Astrocyte of the cerebellum (primary cell): ENCODE results near the gene MTIF2.
"Not testable (repeated sequence)": the region's sequence is repeated elsewhere in the genome, so short reads cannot be mapped to it uniquely, and the experiment has no call there.

Source experiments
- DNase-seq: peaks from one replicate; pipeline ENCODE4 v3.0.0-alpha.2; 2011; ENCODE audit warnings: low read depth
- H3K4me3 ChIP-seq: 2 replicates; pipeline ENCODE4 v1.5.1; 2011; ENCODE audit warnings: mild to moderate bottlenecking, low read depth, low read length, moderate library complexity
- in situ Hi-C: cut with HindIII; loops from 2 replicates; pipeline ENCODE4 v1.10.0; 2017; ENCODE audit warnings: low sequenced_read_pairs
- TF ChIP-seq, protein P1 (sequence below): IDR thresholded peaks from 2 replicates; pipeline ENCODE4 v1.5.1; 2012; ENCODE audit warnings: low read length, low read depth, moderate library complexity, mild to moderate bottlenecking; ENCODE audit errors: missing control alignments

Gene MTIF2

DNA sequence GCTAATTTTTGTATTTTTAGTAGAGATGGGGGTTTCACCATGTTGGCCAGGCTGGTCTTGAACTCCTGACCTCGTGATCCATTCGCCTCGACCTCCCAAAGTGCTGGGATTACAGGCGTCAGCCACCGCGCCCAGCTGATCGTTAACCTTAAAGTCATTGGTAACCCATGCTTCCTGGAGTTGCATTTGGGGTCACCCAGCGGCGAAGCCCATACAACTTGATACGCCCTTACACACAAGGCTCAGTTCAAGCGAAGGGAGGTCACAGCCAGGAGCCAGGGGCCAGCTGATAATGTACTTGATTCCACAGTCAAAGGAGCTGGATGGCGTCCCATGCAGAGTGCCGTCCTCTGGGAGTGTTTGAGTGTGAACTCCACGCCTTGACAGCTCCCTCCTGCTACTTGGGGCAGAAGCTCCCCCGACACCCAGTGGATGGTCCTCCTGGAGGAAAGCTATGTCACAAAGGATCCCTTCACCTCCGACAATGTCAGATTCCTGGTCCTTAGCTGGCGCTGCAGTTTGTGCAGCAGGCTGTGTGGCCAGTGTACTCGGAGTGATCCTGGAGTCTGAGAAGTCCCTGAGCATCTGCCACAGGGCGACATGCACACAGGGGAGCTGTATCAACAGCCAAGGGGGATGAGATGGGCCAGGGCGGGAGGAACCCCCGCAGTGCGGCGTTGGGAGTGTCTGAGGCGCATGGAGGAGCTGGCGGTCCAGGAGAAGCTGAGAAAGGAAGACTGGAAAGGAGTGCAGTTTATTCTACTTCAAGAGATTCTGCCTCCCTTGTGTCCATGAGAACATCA, 44.9 kb downstream of the MTIF2 start:
- DNase-seq, result no peak
- no peak overlapping the region for H3K4me3 ChIP-seq
- in situ Hi-C loops, result no loop called here

GRCh38 chr2:55213822-55214221, 55.2 kb downstream of the MTIF2 start:
- in situ Hi-C loops, result no loop called here
- no peak for DNase-seq
- no peak overlapping the region for H3K4me3 ChIP-seq
- TF ChIP-seq, protein P1, sequence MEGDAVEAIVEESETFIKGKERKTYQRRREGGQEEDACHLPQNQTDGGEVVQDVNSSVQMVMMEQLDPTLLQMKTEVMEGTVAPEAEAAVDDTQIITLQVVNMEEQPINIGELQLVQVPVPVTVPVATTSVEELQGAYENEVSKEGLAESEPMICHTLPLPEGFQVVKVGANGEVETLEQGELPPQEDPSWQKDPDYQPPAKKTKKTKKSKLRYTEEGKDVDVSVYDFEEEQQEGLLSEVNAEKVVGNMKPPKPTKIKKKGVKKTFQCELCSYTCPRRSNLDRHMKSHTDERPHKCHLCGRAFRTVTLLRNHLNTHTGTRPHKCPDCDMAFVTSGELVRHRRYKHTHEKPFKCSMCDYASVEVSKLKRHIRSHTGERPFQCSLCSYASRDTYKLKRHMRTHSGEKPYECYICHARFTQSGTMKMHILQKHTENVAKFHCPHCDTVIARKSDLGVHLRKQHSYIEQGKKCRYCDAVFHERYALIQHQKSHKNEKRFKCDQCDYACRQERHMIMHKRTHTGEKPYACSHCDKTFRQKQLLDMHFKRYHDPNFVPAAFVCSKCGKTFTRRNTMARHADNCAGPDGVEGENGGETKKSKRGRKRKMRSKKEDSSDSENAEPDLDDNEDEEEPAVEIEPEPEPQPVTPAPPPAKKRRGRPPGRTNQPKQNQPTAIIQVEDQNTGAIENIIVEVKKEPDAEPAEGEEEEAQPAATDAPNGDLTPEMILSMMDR, result no peak

More for the DNA sequence above, 44.9 kb downstream of the MTIF2 start:
- TF ChIP-seq, protein P1, result no peak

DNA sequence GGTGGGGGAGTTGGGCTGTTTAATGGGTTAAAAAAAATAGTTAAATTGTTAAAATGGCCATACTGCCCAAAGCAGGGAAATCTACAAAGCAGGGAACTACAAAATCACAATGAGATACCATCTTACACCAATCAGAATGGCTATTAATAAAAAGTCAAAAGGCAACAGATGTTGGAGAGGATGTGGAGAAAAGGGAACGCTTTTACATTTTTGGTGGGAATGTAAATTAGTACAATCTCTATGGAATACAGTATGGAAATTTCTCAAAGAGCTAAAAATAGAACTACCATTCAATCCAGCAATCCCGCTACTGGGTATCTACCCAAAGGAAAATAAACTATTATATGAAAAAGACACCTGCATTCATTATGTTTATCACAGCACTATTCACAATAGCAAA, 64.1 kb downstream of the MTIF2 start:
- no peak overlapping the region for H3K4me3 ChIP-seq
- in situ Hi-C loops, result no loop called here
- DNase-seq, result no peak
- TF ChIP-seq, protein P1, result no peak

DNA sequence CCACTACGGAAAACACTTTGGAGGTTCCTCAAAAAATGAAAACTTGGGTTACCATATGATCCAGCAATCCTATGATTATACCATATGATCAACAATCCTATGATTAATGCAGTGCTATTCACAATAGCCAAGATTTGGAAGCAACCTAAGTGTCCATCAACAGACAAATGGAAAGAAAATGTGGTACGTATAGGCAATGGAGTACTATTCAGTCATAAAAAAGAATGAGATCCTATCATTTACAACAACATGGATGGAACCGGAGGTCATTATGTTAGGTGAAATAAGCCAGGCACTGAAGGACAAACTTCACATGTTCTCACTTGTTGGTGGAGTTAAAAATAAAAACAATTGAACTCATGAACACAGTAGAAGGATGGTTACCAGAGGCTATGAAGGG, 64.5 kb downstream of the MTIF2 start:
- TF ChIP-seq, protein P1, result no peak
- no peak overlapping the region for H3K4me3 ChIP-seq
- DNase-seq, result no peak
- in situ Hi-C loops, result no loop called here

- no peak overlapping the region for H3K4me3 ChIP-seq
- in situ Hi-C loops, result no loop called here
- DNase-seq, result no peak
- TF ChIP-seq, protein P1, result no peak
These were observed 68.6 kb downstream of the MTIF2 start for GRCh38 chr2:55200416-55200815.

DNA sequence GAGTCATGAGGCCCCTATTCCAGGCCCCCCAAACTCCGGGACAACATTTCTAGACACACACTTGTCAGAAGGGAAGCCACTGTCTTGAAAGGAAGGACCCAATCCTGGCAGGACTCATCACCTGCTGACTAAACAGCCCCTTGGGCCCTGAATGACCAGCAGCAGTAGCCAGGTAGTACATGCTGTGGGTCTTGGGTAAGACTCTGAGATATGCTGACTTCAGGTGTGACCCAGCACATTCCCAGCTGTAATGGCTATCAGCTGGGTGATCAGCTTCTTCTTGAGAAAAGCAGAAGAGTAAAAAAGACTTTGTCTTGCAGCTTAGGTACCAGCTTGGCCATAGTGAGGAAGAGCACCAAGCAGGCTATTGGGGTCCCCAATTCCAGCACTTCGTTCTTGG, 72.5 kb downstream of the MTIF2 start:
- TF ChIP-seq, protein P1, result no peak
- H3K4me3 ChIP-seq, result no peak overlapping the region
- in situ Hi-C loops, result no loop called here
- no peak for DNase-seq

GRCh38 chr2:55191888-55192287, 77.1 kb downstream of the MTIF2 start:
- H3K4me3 ChIP-seq, DNase-seq, in situ Hi-C loops: not testable (repeated sequence)

DNA sequence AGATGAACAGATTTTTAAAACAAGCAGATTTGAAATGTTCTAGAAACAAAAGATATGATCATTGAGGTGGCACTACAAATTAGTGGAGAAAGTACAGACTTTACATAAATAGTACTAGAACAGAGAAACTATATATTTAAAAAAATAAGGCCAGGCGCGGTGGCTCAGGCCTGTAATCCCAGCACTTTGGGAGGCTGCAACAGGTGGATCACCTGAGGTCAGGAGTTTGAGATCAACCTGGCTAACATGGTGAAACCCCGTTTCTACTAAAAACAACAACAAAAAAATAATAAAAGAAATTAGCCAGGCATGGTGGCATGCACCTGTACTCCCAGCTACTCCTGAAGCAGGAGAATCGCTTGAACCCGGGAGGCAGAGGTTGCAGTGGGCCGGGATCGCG, 82.2 kb downstream of the MTIF2 start:
- H3K4me3 ChIP-seq, result not testable (repeated sequence)

More for the DNA sequence above, 82.2 kb downstream of the MTIF2 start:
- DNase-seq, in situ Hi-C loops: not testable (repeated sequence)
